ENCODE results near the gene UBE2G2.

Gene UBE2G2

GRCh38 chr21:44753357-44753756 is 48.3 kb downstream of the UBE2G2 start:
- TF ChIP-seq, protein P1, sequence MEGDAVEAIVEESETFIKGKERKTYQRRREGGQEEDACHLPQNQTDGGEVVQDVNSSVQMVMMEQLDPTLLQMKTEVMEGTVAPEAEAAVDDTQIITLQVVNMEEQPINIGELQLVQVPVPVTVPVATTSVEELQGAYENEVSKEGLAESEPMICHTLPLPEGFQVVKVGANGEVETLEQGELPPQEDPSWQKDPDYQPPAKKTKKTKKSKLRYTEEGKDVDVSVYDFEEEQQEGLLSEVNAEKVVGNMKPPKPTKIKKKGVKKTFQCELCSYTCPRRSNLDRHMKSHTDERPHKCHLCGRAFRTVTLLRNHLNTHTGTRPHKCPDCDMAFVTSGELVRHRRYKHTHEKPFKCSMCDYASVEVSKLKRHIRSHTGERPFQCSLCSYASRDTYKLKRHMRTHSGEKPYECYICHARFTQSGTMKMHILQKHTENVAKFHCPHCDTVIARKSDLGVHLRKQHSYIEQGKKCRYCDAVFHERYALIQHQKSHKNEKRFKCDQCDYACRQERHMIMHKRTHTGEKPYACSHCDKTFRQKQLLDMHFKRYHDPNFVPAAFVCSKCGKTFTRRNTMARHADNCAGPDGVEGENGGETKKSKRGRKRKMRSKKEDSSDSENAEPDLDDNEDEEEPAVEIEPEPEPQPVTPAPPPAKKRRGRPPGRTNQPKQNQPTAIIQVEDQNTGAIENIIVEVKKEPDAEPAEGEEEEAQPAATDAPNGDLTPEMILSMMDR (IDR thresholded peaks at IDR 0.05; ENCODE audit: low read depth, low read length), result no peak
- TF ChIP-seq, protein P2, sequence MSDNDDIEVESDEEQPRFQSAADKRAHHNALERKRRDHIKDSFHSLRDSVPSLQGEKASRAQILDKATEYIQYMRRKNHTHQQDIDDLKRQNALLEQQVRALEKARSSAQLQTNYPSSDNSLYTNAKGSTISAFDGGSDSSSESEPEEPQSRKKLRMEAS (IDR thresholded peaks at IDR 0.05; ENCODE audit: low read depth, low read length), result no peak
- TF ChIP-seq POLR2A (IDR thresholded peaks at IDR 0.05; ENCODE audit: extremely low read depth, insufficient read length) (no peak), MYC (IDR thresholded peaks at IDR 0.05; ENCODE audit: low read depth, low read length) (no peak)
- no peak for DNase-seq (ENCODE audit: low read depth)
- H3K4me3 ChIP-seq (ENCODE audit: low read depth, low read length), result no peak overlapping the region

DNA sequence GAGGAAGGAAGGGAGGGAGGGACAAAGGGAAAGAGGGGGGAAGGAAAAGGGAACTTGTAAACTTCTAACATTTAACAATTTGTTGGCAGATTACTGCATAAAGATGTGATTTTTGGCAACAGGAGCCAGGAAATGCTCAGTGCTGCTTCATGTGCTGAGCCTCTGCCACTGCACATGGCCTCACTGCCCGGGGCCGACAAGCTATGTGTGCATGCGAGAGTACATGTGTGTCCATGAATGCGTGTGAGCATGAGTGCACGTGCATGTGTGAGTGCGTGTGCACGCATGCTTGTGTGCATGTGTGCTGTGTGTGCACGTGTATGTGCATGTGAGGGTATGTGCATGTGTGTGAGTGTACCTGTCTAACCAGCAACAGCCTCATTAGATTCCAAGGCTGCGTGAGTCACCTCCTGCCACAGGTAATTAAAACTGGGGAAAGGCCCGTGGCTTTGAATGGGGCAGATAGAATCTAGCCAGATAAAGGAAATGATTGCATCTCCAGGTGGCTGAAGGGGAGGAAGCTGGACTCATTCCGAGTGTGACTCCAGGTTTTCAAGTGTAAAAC is 48.9 kb downstream of the UBE2G2 start:
- TF ChIP-seq POLR2A (IDR thresholded peaks at IDR 0.05; ENCODE audit: extremely low read depth, insufficient read length) (no peak), MYC (IDR thresholded peaks at IDR 0.05; ENCODE audit: low read depth, low read length) (no peak)
- TF ChIP-seq, protein P2 (IDR thresholded peaks at IDR 0.05; ENCODE audit: low read depth, low read length), result no peak
- TF ChIP-seq, protein P1 (IDR thresholded peaks at IDR 0.05; ENCODE audit: low read depth, low read length), result no peak
- H3K4me3 ChIP-seq (ENCODE audit: low read depth, low read length), result no peak overlapping the region
- no peak for DNase-seq (ENCODE audit: low read depth)

GRCh38 chr21:44751799-44752636 is 49.6 kb downstream of the UBE2G2 start:
- TF ChIP-seq, protein P2 (IDR thresholded peaks at IDR 0.05; ENCODE audit: low read depth, low read length), result no peak
- TF ChIP-seq, protein P1 (IDR thresholded peaks at IDR 0.05; ENCODE audit: low read depth, low read length), result no peak
- TF ChIP-seq MYC (IDR thresholded peaks at IDR 0.05; ENCODE audit: low read depth, low read length) (no peak), POLR2A (IDR thresholded peaks at IDR 0.05; ENCODE audit: extremely low read depth, insufficient read length) (no peak)
- no peak overlapping the region for H3K4me3 ChIP-seq (ENCODE audit: low read depth, low read length)
- no peak for DNase-seq (ENCODE audit: low read depth)

DNA sequence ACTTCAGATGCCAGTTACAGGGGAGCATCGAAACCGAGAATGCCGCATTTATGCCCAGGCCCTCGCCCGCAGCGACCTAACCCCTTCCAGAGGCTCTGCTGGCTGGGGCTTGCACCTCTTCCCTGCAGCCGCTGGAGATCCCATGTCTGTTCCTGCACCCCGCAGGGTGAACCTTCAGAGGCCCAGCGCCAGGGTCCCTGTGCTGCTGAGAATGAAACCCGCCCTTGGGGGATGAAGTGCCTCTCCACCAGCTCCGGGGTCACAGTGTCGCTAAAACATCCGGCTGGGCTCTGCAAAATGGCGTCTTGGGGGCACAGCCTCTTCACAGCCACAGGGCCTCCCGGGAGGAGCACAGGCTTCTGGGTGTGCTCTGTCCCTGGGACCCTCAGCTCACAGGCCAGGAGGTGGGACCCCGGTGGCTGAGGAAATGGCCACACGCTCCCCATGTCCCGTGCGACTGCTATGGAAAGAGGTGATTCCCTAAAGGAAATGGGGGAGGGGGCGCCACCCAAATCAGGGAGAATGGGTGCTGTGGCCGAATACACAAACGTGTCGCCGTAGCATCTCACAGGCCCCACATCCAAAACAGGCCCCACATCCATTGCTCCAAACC is 50.3 kb downstream of the UBE2G2 start:
- DNase-seq (ENCODE audit: low read depth), result no peak
- TF ChIP-seq, protein P2 (IDR thresholded peaks at IDR 0.05; ENCODE audit: low read depth, low read length), result no peak
- TF ChIP-seq, protein P1 (IDR thresholded peaks at IDR 0.05; ENCODE audit: low read depth, low read length), result no peak
- TF ChIP-seq MYC (IDR thresholded peaks at IDR 0.05; ENCODE audit: low read depth, low read length) (no peak), POLR2A (IDR thresholded peaks at IDR 0.05; ENCODE audit: extremely low read depth, insufficient read length) (no peak)
- no peak overlapping the region for H3K4me3 ChIP-seq (ENCODE audit: low read depth, low read length)

- TF ChIP-seq, protein P2 (IDR thresholded peaks at IDR 0.05; ENCODE audit: low read depth, low read length), result no peak
- TF ChIP-seq POLR2A (IDR thresholded peaks at IDR 0.05; ENCODE audit: extremely low read depth, insufficient read length) (no peak), MYC (IDR thresholded peaks at IDR 0.05; ENCODE audit: low read depth, low read length) (no peak)
- TF ChIP-seq, protein P1 (IDR thresholded peaks at IDR 0.05; ENCODE audit: low read depth, low read length), result no peak
- no peak for DNase-seq (ENCODE audit: low read depth)
- H3K4me3 ChIP-seq (ENCODE audit: low read depth, low read length), result no peak overlapping the region
Observed at GRCh38 chr21:44750675-44751025, 51.0 kb downstream of the UBE2G2 start.

Data from NB4 (cell line).